Caco-2 (cell line): ENCODE results near the gene ALG12. TPM values are rescaled to one million over a fixed set of nuclear protein-coding genes. Genes with fewer than 3 reads are reported as not detected.

Source experiments
- BruUV-seq: library from RNA; stranded (reverse); fragments of 400-500 nt; replicated peaks from 2 replicates; lab custom pipeline; 2021; lab: Mats Ljungman, UMichigan
- CTCF ChIA-PET: fragments of 300-600 bp; sonication (Branson Sonifier 250); formaldehyde crosslinking; loops from one replicate; lab custom pipeline; 2022; ENCODE audit warnings: antibody characterized with exemption; lab: Charles Lee
- POLR2A ChIA-PET: fragments of 300-600 bp; sonication (Branson Sonifier 250); formaldehyde crosslinking; loops from one replicate; lab custom pipeline; 2022; ENCODE audit warnings: antibody characterized with exemption; lab: Charles Lee
- DNase-seq, 2 experiments: peaks; one replicate each; pipeline versions ENCODE4 v3.0.0 to v3.0.0-alpha.2; 2020 to 2022
- H3K27me3 ChIP-seq: replicated peaks from 2 replicates; pipeline ENCODE4 v1.6.0; 2011; ENCODE audit warnings: low read length; ENCODE audit not compliant: control insufficient read depth, insufficient read depth
- H3K36me3 ChIP-seq: 2 replicates; pipeline ENCODE4 v1.5.1; 2011; ENCODE audit warnings: low read length; ENCODE audit not compliant: control insufficient read depth, insufficient read depth
- H3K4me1 ChIP-seq: fragments of 250-450 bp; sonication (Bioruptor Pico); 2 replicates; pipeline ENCODE4 v1.5.1; 2020; ENCODE audit warnings: mild to moderate bottlenecking
- H3K4me3 ChIP-seq: 2 replicates; pipeline ENCODE4 v1.5.1; 2011; ENCODE audit warnings: low read depth, mild to moderate bottlenecking, control low read depth, low read length
- H3K9me3 ChIP-seq: fragments of 250-450 bp; sonication (Bioruptor Pico); 2 replicates; pipeline ENCODE4 v1.5.1; 2020; ENCODE audit warnings: mild to moderate bottlenecking, moderate library complexity
- H3K27ac Mint-ChIP-seq: one replicate; pipeline ENCODE4 v1.8.0; 2022; ENCODE audit warnings: mixed read lengths; ENCODE audit not compliant: unreplicated experiment
- H3K27me3 Mint-ChIP-seq: one replicate; pipeline ENCODE4 v1.8.0; 2022; ENCODE audit warnings: mixed read lengths; ENCODE audit not compliant: insufficient read depth, unreplicated experiment
- H3K36me3 Mint-ChIP-seq: one replicate; pipeline ENCODE4 v1.8.0; 2022; ENCODE audit warnings: mild to moderate bottlenecking, mixed read lengths; ENCODE audit not compliant: insufficient read depth, unreplicated experiment
- H3K4me1 Mint-ChIP-seq: one replicate; pipeline ENCODE4 v1.8.0; 2022; ENCODE audit warnings: low read depth, mixed read lengths; ENCODE audit not compliant: unreplicated experiment
- H3K4me3 Mint-ChIP-seq: one replicate; pipeline ENCODE4 v1.8.0; 2022; ENCODE audit warnings: mild to moderate bottlenecking, moderate library complexity, mixed read lengths; ENCODE audit not compliant: unreplicated experiment
- H3K9me3 Mint-ChIP-seq: one replicate; pipeline ENCODE4 v1.8.0; 2022; ENCODE audit warnings: mixed read lengths; ENCODE audit not compliant: unreplicated experiment
- intact Hi-C: fragments of 100-400 bp; cut with micrococcal nuclease; formaldehyde crosslinking; loops from one replicate; pipeline ENCODE4 v1.10.0; 2022; ENCODE audit not compliant: unreplicated experiment
- total RNA-seq: library from RNA; stranded (reverse); gene quantifications from 2 replicates; pipeline ENCODE4 v1.2.3, GENCODE V29; 2022
- TF ChIP-seq, protein P1 (sequence below), 2 experiments: fragments of 200-600 bp in 1 of 2; IDR thresholded peaks; 1 replicate in 1 of 2; 2 replicates in 1 of 2; pipeline versions ENCODE4 v1.5.1 to v1.8.0; 2011 to 2022; ENCODE audit warnings: antibody characterized with exemption in 1 of 2, control low read depth in 1 of 2, inconsistent platforms in 1 of 2, low read depth in 1 of 2, low read length in 1 of 2, mild to moderate bottlenecking in 1 of 2, moderate library complexity in 1 of 2; ENCODE audit not compliant: insufficient read depth in 1 of 2, severe bottlenecking in 1 of 2, unreplicated experiment in 1 of 2

The ALG12 gene
- total RNA-seq, 1 experiment from 2014 or later, result 35.7 TPM

GRCh38 chr22:49937758-49938564, 19.7 kb upstream of the ALG12 start:
- H3K9me3 ChIP-seq, result peaks cover 5% of the 10 kb centered on the region; the same call in 1 of the 2 replicates
- no TSS peak for BruUV-seq
- ChIA-PET POLR2A (no interaction called here), CTCF (no interaction called here)
- H3K4me3 ChIP-seq, result no peak overlapping the region
- no peaks in the 10 kb centered on the region for H3K27me3 Mint-ChIP-seq
- DNase-seq, result no peak
- H3K36me3 ChIP-seq, result no peaks in the 10 kb centered on the region
- TF ChIP-seq, protein P1, sequence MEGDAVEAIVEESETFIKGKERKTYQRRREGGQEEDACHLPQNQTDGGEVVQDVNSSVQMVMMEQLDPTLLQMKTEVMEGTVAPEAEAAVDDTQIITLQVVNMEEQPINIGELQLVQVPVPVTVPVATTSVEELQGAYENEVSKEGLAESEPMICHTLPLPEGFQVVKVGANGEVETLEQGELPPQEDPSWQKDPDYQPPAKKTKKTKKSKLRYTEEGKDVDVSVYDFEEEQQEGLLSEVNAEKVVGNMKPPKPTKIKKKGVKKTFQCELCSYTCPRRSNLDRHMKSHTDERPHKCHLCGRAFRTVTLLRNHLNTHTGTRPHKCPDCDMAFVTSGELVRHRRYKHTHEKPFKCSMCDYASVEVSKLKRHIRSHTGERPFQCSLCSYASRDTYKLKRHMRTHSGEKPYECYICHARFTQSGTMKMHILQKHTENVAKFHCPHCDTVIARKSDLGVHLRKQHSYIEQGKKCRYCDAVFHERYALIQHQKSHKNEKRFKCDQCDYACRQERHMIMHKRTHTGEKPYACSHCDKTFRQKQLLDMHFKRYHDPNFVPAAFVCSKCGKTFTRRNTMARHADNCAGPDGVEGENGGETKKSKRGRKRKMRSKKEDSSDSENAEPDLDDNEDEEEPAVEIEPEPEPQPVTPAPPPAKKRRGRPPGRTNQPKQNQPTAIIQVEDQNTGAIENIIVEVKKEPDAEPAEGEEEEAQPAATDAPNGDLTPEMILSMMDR (IDR thresholded peaks at IDR 0.05; ENCODE audit: insufficient read depth in 1 of 2, low read depth in 1 of 2, low read length in 1 of 2, severe bottlenecking in 1 of 2, unreplicated experiment in 1 of 2), result no peak
- no peaks in the 10 kb centered on the region for H3K9me3 Mint-ChIP-seq
- intact Hi-C loops, result no loop called here
- H3K4me3 Mint-ChIP-seq, result no peak overlapping the region
- peaks cover 6% of the 10 kb centered on the region; the same call in 1 of the 2 replicates for H3K4me1 ChIP-seq
- H3K27me3 ChIP-seq, result no peaks in the 10 kb centered on the region
- no peak overlapping the region for H3K27ac Mint-ChIP-seq
- H3K4me1 Mint-ChIP-seq, result no peaks in the 10 kb centered on the region
- H3K36me3 Mint-ChIP-seq, result peaks cover 10% of the 10 kb centered on the region

- Mint-ChIP-seq H3K4me1 (no peaks in the 10 kb centered on the region), H3K4me3 (no peak overlapping the region), H3K27ac (no peak overlapping the region), H3K27me3 (no peaks in the 10 kb centered on the region), H3K36me3 (peaks cover 11% of the 10 kb centered on the region), H3K9me3 (no peaks in the 10 kb centered on the region)
- Histone ChIP-seq H3K27me3 (no peaks in the 10 kb centered on the region), H3K9me3 (peaks cover 5% of the 10 kb centered on the region; the same call in 1 of the 2 replicates), H3K4me1 (peaks cover 6% of the 10 kb centered on the region; the same call in 1 of the 2 replicates), H3K4me3 (no peak overlapping the region), H3K36me3 (no peaks in the 10 kb centered on the region)
- POLR2A ChIA-PET, result no interaction called here
- DNase-seq, result no peak
- intact Hi-C loops, result no loop called here
- CTCF ChIA-PET, result interaction anchor here (0.6 to 1.3 kb wide), 2 partner anchors 9 to 93 kb away, joined by 4 read pairs; no protein-coding TSS in a partner anchor
- TF ChIP-seq, protein P1 (IDR thresholded peaks at IDR 0.05; ENCODE audit: insufficient read depth in 1 of 2, low read depth in 1 of 2, low read length in 1 of 2, severe bottlenecking in 1 of 2, unreplicated experiment in 1 of 2), result no peak
- no TSS peak for BruUV-seq
Measured at GRCh38 chr22:49936973-49937757, 18.9 kb upstream of the ALG12 start.
